Ishikawa (cell line): ENCODE data around the gene PRSS22.

ENCODE experiments used
- CREB1 ChIP-seq: IDR thresholded peaks from 2 replicates; pipeline ENCODE4 v1.6.1; 2012; ENCODE audit warnings: low read depth
- EGR1 ChIP-seq: IDR thresholded peaks from 2 replicates; pipeline ENCODE4 v1.6.1; 2012
- EP300 ChIP-seq: IDR thresholded peaks from 2 replicates; pipeline ENCODE4 v1.6.1; 2012; ENCODE audit warnings: borderline replicate concordance
- NFIC ChIP-seq: IDR thresholded peaks from 2 replicates; pipeline ENCODE4 v1.6.1; 2012
- RAD21 ChIP-seq: IDR thresholded peaks from 2 replicates; pipeline ENCODE4 v1.6.1; 2012; ENCODE audit warnings: low read depth
- TAF1 ChIP-seq: IDR thresholded peaks from 2 replicates; pipeline ENCODE4 v1.6.1; 2012; ENCODE audit warnings: low read depth, mild to moderate bottlenecking
- TCF12 ChIP-seq: IDR thresholded peaks from 2 replicates; pipeline ENCODE4 v1.6.1; 2012; ENCODE audit warnings: low read depth
- YY1 ChIP-seq: IDR thresholded peaks from 2 replicates; pipeline ENCODE4 v1.6.1; 2012; ENCODE audit warnings: low read depth
- TF ChIP-seq, protein P1 (sequence below): IDR thresholded peaks from 2 replicates; pipeline ENCODE4 v1.6.1; 2012; ENCODE audit warnings: low read depth, mild to moderate bottlenecking
- TF ChIP-seq, protein P2 (sequence below): IDR thresholded peaks from 2 replicates; pipeline ENCODE4 v1.6.1; 2012
- TF ChIP-seq, protein P3 (sequence below): IDR thresholded peaks from 2 replicates; pipeline ENCODE4 v1.6.1; 2012

DNA sequence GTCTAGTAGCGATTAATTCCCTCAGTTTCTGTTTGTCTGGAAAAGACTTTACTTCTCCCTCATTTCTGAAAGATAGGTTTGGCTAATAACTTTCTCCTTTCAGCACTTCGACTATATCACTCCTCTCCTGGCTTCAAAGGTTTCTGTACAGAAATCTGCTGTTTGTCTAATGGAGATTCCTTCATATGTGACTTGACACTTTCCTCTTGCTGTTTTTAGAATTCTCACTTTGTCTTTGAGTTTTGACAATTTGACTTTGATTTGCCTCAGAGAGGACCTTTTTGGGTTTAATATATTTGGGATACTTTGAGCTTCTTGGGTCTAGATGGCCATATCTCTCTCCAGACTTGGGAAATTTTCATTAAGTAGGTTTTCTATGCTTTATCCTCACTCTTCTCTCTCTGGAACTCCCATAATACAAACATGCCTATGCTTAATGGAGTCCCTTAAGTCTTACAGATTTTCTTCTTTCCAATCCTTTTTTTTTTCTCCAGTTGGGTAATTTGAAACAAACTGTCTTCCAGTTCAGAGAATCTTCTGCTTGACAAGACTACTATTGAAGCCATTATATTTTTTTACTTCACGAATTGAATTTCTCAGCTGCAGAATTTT, 48.7 kb downstream of the PRSS22 start:
- TF ChIP-seq, protein P1, sequence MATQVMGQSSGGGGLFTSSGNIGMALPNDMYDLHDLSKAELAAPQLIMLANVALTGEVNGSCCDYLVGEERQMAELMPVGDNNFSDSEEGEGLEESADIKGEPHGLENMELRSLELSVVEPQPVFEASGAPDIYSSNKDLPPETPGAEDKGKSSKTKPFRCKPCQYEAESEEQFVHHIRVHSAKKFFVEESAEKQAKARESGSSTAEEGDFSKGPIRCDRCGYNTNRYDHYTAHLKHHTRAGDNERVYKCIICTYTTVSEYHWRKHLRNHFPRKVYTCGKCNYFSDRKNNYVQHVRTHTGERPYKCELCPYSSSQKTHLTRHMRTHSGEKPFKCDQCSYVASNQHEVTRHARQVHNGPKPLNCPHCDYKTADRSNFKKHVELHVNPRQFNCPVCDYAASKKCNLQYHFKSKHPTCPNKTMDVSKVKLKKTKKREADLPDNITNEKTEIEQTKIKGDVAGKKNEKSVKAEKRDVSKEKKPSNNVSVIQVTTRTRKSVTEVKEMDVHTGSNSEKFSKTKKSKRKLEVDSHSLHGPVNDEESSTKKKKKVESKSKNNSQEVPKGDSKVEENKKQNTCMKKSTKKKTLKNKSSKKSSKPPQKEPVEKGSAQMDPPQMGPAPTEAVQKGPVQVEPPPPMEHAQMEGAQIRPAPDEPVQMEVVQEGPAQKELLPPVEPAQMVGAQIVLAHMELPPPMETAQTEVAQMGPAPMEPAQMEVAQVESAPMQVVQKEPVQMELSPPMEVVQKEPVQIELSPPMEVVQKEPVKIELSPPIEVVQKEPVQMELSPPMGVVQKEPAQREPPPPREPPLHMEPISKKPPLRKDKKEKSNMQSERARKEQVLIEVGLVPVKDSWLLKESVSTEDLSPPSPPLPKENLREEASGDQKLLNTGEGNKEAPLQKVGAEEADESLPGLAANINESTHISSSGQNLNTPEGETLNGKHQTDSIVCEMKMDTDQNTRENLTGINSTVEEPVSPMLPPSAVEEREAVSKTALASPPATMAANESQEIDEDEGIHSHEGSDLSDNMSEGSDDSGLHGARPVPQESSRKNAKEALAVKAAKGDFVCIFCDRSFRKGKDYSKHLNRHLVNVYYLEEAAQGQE, result no peak
- no peak for TF ChIP-seq YY1
- no peak for TF ChIP-seq CREB1
- no peak for TF ChIP-seq NFIC
- TF ChIP-seq EGR1, result no peak
- TF ChIP-seq, protein P2, sequence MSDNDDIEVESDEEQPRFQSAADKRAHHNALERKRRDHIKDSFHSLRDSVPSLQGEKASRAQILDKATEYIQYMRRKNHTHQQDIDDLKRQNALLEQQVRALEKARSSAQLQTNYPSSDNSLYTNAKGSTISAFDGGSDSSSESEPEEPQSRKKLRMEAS, result no peak
- TF ChIP-seq RAD21, result no peak
- TF ChIP-seq EP300, result no peak
- no peak for TF ChIP-seq TAF1
- TF ChIP-seq, protein P3, sequence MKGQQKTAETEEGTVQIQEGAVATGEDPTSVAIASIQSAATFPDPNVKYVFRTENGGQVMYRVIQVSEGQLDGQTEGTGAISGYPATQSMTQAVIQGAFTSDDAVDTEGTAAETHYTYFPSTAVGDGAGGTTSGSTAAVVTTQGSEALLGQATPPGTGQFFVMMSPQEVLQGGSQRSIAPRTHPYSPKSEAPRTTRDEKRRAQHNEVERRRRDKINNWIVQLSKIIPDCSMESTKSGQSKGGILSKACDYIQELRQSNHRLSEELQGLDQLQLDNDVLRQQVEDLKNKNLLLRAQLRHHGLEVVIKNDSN, result no peak
- no peak for TF ChIP-seq TCF12
